GM19468 (cell line): ENCODE data around the gene VAX1.
"Not testable (repeated sequence)": the region's sequence is repeated elsewhere in the genome, so short reads cannot be mapped to it uniquely, and the experiment has no call there.

Source experiments
- ATAC-seq: cut with Tn5 transposase; IDR thresholded peaks from one replicate; pipeline ENCODE4 v1.9.1; 2021; ENCODE audit warnings: mild to moderate bottlenecking, moderate library complexity, moderate number of reproducible peaks; ENCODE audit not compliant: unreplicated experiment; ENCODE audit errors: extremely low read depth

The VAX1 gene

DNA sequence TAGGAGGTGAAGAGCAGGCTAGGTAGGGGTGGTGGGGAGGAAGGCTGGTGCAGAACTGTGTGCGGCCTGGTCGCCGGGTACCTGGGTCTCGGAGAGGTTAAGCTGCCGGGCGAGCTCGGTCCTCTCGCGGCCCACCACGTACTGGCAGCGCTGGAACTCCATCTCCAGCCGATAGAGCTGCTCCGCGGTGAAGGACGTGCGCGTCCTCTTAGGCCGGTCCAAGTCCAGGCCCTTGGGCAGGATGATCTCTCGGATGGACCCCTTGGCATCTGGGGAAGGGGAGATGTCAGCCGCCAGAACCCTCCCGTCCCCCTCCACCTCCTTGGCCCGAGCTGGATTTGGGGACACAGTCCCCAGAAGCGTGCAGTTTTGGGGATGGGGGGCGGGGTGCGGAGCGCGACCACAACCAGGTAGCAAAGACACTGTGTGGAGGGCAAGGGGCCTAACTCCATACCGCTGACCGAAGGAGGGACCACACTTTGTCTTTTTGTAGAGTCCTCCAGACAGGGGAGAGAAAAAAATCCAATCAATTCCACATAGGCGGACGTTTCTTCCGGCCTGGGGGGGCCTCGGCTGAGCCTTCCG, 1.6 kb downstream of the VAX1 start:
- ATAC-seq = no peak

DNA sequence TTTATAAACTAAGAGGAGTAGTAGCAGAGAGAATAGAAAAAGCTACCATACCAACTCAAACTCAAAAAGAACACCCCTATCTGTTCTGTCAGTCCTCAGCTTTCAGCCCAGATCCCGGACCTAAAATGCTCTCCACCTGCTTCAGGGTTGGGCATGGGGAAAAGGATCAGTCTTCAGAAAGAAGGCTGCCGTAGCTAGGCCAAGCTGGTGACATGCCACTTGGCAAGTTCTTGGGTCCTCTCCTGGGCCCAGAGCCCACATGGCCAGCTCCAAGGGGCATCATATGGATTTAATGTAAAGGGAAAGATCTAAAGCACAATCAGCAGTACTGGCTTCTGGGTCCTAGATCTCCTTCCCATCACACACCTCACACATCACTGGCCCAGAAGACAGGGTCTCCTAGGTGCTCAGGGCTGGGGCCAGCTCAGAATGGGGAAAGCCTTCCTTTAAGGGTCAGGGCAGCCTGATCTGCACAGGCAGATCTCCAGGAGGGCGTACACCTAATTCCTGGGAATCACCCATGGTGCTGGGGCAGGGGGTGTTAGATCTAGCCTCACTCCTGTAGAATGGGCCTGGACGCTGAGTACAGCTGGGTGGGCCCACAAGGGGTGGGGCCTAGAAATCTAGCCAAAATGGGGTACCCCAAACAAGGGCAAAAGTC, 2.5 kb downstream of the VAX1 start:
- no peak for ATAC-seq

DNA sequence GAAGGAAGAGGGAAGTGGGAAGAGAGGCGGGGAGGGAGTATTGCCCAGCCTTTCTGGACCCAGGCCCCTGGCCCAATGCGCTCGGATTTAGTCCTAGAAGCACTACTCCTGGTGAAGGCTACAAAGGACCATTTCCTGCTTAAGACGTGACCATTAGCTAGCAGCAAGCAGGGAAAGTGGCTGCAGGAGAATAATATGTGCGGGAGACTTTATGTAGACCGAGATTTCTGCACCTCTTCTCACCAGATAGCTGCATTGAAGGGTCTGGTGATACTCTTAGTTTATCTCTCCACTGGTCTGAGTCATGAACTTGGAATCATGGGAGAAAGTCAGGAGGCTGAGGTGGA, 3.1 kb downstream of the VAX1 start:
- no peak for ATAC-seq

DNA sequence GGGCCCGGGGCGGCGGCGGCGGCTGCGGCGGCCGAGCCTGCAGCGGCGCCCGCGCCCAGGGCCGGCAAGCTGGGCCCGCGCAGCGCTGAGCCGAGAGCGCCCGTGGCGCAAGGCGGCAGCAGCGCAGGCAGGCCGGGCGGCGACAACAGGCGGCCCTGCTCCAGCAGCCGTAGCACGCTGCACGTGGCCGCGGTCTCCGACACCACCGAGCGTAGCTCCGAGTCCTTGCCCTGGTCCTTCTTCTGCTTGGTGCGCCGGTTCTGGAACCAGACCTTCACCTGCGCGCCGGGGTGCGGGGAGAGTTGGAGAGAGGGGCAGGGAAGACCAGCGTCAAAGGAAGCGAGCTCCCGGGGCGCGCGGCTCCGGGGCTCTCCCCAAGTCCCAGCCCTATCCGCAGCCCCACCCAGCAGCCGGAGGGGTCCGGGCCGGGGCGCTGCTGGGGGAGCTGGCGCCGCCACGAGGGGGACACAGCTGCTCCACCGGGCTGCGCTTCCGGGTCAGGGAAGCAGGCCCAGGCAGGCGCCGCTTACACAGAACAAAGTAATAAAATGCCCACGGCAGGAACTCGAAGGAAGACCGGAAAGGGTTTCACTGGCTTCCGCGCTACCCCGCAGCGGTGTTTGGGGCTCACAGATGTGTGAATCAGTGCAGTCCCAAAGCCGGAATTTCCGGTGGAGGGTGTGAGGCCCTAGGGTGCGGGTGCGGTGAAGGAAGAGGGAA, 3.6 kb downstream of the VAX1 start:
- no peak for ATAC-seq

DNA sequence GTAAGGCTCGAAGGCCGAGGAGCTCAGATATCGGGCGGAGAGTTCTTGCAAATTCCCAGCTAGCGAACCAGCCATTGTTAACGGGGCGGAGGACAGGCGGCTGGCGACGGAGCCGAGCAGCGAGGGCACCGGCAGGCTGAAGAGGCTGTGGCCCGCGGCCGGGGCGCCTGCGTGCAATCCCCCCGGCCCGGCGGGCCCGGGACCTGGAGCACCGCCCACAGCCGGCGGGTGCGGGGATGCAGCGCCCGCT, 4.1 kb downstream of the VAX1 start:
- ATAC-seq = no peak

DNA sequence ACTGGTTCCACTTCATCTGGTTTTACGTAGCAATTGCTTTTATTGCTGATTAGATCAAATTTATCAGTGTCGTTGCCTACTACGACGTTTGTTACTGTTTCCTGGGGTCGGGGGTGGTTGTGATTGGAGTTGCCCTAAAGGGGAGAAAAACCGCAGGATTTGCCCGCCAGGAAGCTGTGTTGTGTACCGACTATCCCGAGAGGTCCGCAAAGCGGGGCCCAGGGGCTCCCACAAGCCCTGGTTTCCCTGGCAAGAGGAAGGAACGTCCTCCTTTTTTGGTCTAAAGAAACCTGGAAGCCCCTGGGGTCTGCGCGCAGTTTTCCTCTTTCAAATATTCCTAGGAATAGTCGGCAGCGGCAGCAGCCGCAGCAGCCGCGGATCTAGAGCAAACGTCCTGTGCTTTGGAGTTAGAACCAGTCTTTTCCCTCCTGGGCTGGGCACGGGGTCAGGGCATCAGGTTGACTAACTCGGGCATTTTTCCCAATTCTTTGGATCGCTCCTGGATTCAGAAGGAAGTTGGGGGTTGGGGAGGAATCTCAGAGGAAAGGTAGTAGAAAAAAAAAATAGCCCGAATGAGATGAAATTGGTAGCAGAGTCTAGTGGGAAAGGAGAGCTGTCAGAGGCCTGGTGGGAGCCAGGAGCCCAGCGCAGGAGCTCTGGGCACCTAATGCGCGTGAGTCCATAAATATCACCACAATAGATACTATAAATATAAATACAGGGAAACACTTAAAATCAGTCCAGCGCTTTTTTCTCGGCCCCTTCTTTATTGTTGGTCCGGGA, 4.6 kb downstream of the VAX1 start:
- no peak for ATAC-seq

DNA sequence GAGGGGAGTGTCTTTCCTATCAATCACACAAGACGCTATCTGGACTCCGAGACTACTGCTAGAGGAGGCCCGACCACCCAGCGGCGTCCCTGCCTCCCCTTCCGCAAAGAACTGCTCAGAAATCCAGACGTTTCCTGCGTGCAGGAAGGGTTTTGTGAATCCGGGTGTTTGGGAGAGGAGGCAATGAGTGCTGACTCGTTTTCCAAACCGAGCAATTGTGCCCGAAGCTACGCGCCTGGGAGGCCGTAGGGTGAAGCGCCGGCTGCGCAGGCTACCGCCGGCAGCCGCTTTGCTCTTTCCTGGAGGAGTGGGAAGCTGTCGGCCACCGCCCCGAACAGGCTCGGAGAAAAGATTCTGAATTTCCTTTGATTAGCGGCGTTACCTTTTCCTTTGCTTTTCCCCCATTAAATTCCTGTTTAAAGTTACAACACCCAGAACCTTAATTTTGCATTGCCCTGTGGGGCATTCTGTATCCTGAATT, 5.3 kb downstream of the VAX1 start:
- no peak for ATAC-seq

DNA sequence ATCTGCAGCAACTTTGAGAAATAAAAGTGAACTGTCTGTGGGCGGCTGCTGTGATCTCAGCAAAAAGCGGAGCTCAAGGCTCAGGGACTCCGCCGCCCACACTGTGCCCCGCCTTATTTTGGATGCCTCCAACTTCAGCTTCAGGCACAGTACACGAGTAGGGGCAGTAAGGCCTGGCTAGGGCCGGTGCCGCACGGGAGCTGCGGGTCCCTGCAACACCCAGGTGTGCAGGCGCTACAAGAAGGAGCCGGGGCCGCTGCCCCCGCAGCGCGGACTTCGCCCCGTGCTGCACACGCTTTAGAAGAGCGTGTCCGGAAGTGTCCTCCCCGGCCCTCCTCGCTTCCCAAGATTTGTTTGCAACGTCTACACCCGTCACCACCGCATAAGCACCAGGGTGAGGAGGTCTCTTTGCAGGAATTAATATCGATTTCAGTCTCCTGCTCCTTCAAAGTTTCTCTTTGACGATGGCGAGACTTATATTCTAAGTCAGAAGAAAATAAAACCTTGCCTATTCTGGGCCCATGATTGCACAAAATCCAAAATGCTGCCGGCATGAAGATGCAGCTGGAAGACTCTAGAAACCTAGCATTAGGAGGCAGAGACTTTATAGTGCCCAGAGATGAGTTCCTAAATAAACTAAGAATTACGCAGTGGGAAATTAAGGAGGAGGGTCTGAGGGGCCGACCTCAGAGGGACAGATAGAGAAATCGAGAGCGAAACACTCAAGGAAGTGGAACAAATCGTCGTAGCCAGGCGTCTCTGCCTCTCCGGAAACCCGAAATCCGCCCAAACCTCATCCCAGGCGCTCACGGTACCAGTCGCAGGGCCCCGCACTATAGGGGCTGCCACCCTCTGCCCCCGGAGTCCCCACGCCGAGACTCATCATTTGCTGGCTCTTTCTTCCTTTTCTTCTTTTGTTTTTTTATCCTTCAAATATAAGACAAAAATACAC, 6.4 kb downstream of the VAX1 start:
- no peak for ATAC-seq

DNA sequence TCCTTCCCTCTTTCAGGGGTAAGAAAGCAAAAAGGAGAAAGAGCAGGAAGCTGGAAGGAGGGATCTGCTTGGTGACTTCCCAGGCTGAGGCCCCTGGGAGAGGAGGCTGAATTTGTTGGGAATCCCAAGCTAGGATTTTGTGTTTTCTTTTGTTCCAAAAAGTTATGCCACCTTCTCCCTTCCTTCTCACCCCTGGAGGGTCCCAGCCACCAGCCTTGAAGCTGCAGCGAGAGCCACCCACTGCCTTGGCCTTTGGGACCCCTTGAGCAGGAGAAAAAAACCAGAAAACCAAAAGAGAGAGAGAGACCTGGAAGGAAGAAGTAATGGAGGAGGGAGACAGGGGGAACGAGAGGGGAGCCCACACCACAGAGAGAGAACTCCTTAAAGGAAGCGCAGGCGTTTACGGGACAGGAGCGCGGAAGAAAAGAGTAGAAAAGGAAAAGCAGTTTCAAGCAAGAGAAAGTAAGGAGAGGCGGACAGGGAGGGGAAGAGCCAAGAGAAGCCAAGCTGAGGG, 7.2 kb downstream of the VAX1 start:
- no peak for ATAC-seq

DNA sequence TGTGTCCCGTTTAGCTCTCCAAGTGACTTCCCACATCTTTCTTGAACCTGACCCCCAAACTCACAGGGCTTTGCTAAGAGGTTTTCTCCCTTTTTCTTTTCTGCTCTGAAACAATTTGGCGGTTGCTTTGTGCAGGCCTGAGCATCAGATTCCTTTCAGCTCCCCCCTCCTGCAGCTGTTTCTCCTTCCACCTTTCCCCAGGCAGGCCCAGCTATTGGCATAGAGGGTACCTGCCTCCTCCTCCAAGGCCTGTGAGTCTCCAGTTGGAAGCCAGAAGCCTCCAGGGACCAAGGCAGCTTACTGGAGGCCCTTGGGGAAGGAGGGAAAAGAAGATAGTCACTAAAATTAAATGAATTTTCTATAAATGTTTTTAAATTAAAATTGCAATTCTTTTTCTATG, 7.7 kb downstream of the VAX1 start:
- ATAC-seq = no peak

DNA sequence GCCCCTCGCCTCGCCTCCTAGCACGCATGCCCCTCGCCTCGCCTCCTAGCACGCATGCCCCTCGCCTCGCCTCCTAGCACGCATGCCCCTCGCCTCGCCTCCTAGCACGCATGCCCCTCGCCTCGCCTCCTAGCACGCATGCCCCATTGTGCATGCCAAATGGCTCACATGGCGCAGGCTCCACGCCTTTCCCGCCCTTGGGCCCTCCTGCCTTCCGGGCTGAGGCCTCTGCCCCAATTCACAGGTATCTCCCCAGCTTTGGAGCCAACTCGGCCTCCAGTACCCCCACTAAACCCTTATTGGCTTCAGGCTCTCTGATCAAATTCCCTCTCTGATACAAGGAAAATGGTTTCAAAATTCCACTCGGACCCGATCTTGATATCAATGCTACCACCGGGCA, 11.4 kb downstream of the VAX1 start:
- not testable (repeated sequence) for ATAC-seq

DNA sequence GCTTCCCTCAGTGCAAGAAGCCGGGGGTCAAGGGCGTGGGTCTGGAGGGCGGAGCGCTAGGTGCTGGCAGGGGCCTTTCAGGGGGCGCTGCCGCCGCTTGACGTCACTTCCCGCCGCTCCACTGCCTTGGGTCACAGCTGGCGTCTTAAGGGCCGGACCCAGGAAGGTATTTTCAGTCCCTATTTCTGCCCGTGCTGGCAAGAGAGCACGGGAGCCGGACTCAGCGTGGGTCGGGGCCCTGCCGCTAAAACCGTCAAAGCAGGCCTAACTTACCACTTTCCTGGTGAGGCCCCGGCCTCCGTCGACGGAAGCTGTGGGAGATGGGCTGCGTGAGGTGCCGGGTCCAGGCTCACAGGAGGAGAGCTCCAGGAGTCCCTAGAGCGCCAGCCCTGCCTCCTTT, 12.0 kb downstream of the VAX1 start:
- no peak for ATAC-seq

DNA sequence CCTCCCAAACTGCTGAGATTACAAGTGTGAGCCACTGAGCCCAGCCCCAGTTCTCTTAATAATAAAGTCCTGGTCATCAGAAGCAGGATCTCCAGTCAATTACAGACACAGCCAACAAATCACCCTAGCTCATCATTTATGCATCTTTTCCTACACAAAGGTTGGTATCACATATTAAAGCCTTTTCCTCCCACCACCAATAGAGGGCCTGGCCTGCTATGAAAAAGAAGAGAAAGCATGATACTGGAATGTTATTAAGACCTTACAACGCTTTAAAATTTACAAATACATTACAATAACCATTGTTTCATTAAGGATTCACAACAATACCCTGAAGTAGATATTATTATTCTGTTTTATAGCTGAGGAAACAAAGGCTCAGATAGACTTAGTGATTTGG, 25.9 kb downstream of the VAX1 start:
- ATAC-seq = no peak

DNA sequence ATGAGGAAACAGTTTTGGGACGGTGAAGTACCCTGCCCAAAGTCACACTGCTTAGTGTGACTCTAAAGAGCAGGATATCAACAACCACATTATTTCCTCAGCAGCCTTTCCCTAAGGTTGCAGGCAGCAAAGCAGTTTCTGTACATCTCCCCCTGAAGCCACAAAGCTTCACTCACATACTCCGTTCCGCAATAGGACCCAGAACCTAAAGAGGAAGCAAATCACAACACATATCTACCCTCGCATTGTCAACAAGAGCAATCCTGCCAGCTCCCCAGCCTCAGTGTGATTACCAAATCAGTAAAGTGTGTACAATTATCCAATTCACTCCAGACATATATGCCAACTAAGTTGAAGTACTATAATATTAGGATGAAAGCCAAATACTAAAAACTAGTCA, 30.8 kb downstream of the VAX1 start:
- no peak for ATAC-seq

DNA sequence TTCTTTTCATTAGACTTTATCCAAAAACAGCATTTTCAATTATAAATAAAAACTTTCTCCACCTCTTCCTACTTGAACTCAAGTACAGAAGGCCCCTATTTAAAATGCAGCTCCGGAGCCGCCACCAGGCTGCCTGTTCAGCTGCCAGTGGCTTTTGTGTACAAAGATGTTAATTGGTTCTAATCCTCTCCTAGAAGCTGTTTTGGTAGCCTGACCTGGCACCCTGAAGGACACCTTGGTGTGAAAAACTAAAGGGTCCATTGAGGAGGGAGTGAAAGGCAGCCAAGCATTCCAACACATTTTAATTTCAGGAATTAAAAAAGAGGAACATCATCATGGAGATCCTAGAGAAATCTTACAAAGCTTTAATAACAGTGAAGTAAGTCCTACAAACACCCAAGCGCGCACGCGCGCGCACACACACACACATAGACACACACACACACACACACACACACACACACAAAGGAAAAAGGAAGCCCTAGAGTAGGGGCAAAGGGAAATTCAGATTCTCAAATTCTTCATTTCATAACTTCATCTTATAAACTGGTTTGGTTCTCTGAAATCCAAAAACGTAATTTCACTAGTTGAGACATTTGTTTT, 41.4 kb downstream of the VAX1 start:
- ATAC-seq = no peak

DNA sequence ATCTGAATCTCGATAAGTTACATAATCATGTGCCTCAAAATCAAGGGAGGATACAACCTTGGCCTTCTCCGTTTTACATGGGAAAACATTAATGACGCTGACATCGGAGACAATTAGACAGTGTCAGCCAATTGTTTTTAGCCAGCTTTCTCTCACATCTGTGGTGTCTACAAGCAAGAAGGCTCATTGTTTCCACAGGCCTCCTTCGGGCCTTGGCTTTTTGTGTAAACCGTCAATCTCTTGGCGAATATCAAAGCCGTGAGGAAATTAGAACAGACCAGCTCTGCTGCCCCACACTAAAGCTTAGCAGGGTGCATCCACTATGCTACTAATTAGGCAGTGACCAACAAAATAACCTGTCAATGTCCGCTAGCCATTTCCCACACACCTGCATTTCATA, 43.2 kb downstream of the VAX1 start:
- no peak for ATAC-seq

DNA sequence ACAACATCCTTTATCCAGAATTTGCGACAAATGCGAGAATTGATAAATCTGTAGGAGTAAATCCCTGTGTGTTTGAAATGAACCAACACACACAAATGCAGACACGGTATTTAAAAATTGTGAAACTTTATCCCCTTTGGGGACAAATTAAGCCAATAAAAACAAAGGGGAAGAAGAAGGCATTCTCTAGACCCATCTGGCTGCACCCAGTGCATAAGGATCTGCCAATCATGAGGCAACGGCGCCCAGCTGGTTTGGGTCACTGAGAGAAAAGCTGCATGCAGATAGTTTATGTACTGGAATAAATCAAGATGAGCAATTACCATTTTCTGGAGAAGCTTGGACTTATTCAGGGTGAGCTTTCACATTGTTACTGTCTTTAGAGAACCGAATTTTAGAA, 45.7 kb downstream of the VAX1 start:
- ATAC-seq = no peak

DNA sequence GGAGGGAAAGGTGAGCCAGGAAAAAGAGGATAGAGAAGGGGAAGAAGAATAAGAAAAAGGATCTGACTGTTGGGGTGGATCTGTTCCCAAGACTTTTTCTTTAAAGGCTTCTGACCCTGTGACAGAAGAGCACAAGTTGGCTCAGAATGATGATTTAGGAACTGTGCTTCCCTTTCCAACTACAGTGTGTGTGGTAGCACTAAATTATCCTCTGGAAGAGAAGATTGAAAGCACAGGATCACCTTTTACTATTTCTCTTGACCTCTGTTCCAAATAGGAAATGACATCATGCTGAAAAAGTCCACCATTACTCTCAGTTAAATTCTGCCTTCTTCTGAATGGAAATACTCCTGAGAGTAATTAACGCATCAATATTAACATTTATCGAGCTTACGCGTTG, 47.2 kb downstream of the VAX1 start:
- ATAC-seq = no peak

DNA sequence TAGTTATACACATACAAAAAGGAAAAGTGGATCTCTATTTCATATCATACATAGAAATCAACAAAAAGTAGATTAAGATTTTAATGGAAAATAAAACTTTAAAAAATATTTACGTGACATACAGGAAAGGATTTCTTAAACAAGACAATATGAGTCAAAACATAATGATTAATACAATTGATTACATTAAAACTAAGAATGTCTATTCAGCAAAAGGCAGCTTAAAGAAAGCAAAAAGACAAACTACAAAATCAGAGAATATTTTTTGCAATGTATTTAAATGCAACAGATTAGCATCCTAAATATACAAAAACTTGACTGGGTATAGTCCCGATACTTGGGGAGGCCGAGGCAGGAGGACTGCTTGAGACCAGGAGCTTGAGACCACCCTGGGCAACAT, 50.5 kb downstream of the VAX1 start:
- no peak for ATAC-seq

DNA sequence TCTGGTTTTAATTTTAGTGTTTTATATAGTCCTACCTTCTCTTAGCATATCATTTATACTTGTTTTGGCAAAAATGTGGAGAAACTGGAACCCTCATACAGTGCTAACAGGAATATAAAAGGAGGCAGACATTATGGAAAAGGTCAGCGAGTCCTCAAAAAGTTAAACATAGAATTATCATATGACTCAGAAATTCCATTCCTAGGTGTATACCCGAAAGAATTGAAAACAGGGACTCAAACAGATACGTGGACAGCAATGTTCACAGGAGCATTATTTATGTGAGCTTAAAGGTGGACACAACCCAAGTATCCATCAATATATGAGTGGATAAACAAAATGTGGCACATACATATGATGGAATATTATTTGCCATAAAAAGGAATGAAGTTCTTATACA, 51.5 kb downstream of the VAX1 start:
- no peak for ATAC-seq
